GM12892 (cell line): ENCODE data around the gene INTS13.

Experiments
- POLR2A ChIP-seq: IDR thresholded peaks from 2 replicates; pipeline ENCODE4 v1.6.1; 2011; ENCODE audit warnings: low read depth, low read length, control low read depth
- TAF1 ChIP-seq: IDR thresholded peaks from 2 replicates; pipeline ENCODE4 v1.6.1; 2011; ENCODE audit warnings: low read depth, mild to moderate bottlenecking, control low read depth, low read length, borderline replicate concordance

- no peak for TF ChIP-seq POLR2A
- no peak for TF ChIP-seq TAF1
Measured at GRCh38 chr12:26870491-26871419, 67.0 kb downstream of the INTS13 start.
